Measurements from ENCODE around the gene TNS1. TPM values are rescaled to one million over a fixed set of nuclear protein-coding genes. Genes with fewer than 3 reads are reported as not detected.

Gene TNS1
- total and polyA plus RNA-seq, 10 of the 15 experiments (the other 5 are each of a cell fraction or from before 2014, with no cell fraction given), result 0.05 to 0.44 TPM; not detected in 8

DNA sequence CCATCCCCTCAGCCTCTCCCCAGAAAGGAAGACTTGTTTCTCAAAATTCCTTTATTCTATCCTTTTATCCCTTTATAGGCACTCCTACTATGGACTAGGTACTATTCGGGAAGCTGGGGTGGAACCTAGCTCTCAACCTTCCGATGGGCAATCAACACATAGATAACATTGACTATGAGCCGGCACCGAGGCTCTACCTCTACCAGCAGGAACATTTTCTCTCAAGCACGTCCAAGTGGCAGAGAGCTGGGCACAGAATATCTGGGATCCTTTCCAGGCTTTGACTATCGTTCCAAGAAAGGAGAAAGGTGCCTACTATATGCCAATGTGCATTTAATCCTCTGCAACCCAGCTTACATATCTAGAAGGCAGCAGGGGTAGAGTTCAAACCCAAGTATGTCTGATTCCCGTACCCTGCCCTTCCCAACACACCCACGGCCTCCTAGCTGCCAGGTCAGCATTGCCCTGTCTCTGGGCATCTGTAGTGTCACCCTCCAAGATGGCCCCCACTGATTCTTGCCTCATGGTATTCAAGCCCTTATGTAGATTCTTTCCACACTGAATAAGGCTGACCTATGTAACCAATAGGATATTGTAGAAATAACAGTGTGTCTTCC, 28.3 kb downstream of the TNS1 start:
- RAD21 ChIA-PET (ENCODE audit: unreplicated experiment), result no interaction called here
- CTCF ChIA-PET, result no interaction called here
- in situ Hi-C loops (cut with MboI), result no loop called here

DNA sequence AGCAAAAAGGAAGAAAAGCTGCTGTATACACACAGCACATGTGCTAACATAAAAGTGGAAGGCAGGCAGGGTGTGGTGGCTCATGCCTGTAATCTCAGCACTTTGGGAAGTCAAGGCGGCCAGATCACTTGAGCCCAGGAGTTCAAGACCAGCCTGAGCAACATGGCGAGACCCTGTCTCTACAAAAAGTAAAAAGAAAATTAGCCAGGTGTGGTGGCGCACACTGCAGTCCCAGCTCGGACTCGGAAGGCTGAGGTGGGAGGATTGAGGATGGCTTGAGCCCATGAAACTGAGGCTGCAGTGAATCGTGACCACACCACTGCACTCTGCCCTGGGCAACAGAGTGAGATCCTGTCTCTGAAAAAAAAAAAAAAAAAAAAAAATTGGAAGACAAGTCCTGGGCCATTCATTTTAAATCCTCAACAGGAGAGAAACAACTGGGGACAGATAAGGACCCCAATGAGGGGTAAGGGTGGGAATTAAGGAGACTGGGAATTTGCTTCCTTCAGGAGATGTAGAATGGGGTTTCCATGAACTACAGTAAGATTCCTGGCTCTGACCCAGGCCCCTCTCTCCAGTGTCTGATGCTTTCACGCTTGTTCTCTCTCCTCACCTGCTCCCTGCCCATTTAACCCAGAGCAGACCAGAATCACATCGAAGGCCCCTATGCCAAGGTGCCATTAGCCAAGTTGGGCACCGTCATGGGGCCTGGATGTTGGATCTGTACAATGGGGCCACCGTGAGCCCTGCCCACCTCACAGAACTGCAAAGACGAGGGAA, 29.6 kb downstream of the TNS1 start:
- SMC1A ChIA-PET (ENCODE audit: uncharacterized antibody, unreplicated experiment), result no interaction called here
- Histone ChIP-seq H2AFZ (ENCODE audit: control insufficient read depth, low read depth, low read length) (no peak overlapping the region), H3K36me3 (ENCODE audit: control insufficient read depth in 2 of 2, insufficient read depth in 2 of 2, low read length in 1 of 2) (no peaks in the 10 kb centered on the region), H3K9me3 (replicated peaks; ENCODE audit: control insufficient read depth, insufficient read depth, low read length) (no peaks in the 10 kb centered on the region), H3K79me2 (ENCODE audit: control insufficient read depth, insufficient read depth, low read length) (no peaks in the 10 kb centered on the region), H3K4me2 (ENCODE audit: control insufficient read depth, insufficient read depth) (no peak overlapping the region), H3K27me3 (replicated peaks in 1 of 2; ENCODE audit: control insufficient read depth in 2 of 2, insufficient read depth in 2 of 2, low read length in 1 of 2) (no peaks in the 10 kb centered on the region; a peak in 2 of 4 replicates), H3K9ac (ENCODE audit: control insufficient read depth, insufficient read depth, low read length) (no peak overlapping the region), H3K27ac (ENCODE audit: control insufficient read depth, insufficient read depth) (no peak overlapping the region), H3K4me3 (no peak overlapping the region), H4K20me1 (ENCODE audit: control insufficient read depth, insufficient read depth) (no peaks in the 10 kb centered on the region), H3K4me1 (ENCODE audit: control insufficient read depth, insufficient read depth, low read length) (no peaks in the 10 kb centered on the region)
- ATAC-seq (no peak), FAIRE-seq (no peak), DNase-seq (ENCODE audit: low read depth, low spot score) (no peak)
- intact Hi-C loops (cut with micrococcal nuclease; ENCODE audit: unreplicated experiment) (no loop called here), in situ Hi-C loops (cut with MboI) (no loop called here)
- POLR2A ChIA-PET, result no interaction called here
- no TSS peak for BruUV-seq (replicated peaks)
- RAD21 ChIA-PET (ENCODE audit: unreplicated experiment), result no interaction called here
- WGBS (ENCODE audit: insufficient coverage, insufficient replicate concordance, low lambda C conversion rate, missing lambda C conversion rate), result 16% methylated on average over 11 of the region's 11 CpGs
- CTCF ChIA-PET, result interaction anchor here (1.0 to 1.3 kb wide), 2 partner anchors 16 to 184 kb away, joined by 3 read pairs; no protein-coding TSS in a partner anchor
- TF ChIP-seq FOXM1 (IDR thresholded peaks at IDR 0.05; ENCODE audit: low read depth, low read length) (no peak), GABPA (IDR thresholded peaks at IDR 0.05; ENCODE audit: low read depth) (no peak), ZNF207 (IDR thresholded peaks at IDR 0.05; ENCODE audit: borderline replicate concordance) (no peak), ZNF24 (IDR thresholded peaks at IDR 0.05) (no peak)
- TF ChIP-seq, protein P1, sequence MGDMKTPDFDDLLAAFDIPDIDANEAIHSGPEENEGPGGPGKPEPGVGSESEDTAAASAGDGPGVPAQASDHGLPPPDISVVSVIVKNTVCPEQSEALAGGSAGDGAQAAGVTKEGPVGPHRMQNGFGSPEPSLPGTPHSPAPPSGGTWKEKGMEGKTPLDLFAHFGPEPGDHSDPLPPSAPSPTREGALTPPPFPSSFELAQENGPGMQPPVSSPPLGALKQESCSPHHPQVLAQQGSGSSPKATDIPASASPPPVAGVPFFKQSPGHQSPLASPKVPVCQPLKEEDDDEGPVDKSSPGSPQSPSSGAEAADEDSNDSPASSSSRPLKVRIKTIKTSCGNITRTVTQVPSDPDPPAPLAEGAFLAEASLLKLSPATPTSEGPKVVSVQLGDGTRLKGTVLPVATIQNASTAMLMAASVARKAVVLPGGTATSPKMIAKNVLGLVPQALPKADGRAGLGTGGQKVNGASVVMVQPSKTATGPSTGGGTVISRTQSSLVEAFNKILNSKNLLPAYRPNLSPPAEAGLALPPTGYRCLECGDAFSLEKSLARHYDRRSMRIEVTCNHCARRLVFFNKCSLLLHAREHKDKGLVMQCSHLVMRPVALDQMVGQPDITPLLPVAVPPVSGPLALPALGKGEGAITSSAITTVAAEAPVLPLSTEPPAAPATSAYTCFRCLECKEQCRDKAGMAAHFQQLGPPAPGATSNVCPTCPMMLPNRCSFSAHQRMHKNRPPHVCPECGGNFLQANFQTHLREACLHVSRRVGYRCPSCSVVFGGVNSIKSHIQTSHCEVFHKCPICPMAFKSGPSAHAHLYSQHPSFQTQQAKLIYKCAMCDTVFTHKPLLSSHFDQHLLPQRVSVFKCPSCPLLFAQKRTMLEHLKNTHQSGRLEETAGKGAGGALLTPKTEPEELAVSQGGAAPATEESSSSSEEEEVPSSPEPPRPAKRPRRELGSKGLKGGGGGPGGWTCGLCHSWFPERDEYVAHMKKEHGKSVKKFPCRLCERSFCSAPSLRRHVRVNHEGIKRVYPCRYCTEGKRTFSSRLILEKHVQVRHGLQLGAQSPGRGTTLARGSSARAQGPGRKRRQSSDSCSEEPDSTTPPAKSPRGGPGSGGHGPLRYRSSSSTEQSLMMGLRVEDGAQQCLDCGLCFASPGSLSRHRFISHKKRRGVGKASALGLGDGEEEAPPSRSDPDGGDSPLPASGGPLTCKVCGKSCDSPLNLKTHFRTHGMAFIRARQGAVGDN (IDR thresholded peaks at IDR 0.05), result no peak
- TF ChIP-seq, protein P2, sequence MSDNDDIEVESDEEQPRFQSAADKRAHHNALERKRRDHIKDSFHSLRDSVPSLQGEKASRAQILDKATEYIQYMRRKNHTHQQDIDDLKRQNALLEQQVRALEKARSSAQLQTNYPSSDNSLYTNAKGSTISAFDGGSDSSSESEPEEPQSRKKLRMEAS (IDR thresholded peaks at IDR 0.05; ENCODE audit: low read depth, low read length), result no peak
- TF ChIP-seq, protein P3, sequence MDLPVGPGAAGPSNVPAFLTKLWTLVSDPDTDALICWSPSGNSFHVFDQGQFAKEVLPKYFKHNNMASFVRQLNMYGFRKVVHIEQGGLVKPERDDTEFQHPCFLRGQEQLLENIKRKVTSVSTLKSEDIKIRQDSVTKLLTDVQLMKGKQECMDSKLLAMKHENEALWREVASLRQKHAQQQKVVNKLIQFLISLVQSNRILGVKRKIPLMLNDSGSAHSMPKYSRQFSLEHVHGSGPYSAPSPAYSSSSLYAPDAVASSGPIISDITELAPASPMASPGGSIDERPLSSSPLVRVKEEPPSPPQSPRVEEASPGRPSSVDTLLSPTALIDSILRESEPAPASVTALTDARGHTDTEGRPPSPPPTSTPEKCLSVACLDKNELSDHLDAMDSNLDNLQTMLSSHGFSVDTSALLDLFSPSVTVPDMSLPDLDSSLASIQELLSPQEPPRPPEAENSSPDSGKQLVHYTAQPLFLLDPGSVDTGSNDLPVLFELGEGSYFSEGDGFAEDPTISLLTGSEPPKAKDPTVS (IDR thresholded peaks at IDR 0.05; ENCODE audit: low read depth, low read length), result no peak

More for the DNA sequence above, 28.3 kb downstream of the TNS1 start:
- 23% methylated on average over 8 of the region's 8 CpGs for WGBS (ENCODE audit: insufficient coverage, insufficient replicate concordance, low lambda C conversion rate, missing lambda C conversion rate)
- Histone ChIP-seq H2AFZ (ENCODE audit: control insufficient read depth, low read depth, low read length) (no peak overlapping the region), H3K4me3 (no peak overlapping the region), H3K79me2 (ENCODE audit: control insufficient read depth, insufficient read depth, low read length) (no peaks in the 10 kb centered on the region), H3K27ac (ENCODE audit: control insufficient read depth, insufficient read depth) (no peak overlapping the region), H4K20me1 (ENCODE audit: control insufficient read depth, insufficient read depth) (no peaks in the 10 kb centered on the region), H3K4me2 (ENCODE audit: control insufficient read depth, insufficient read depth) (no peak overlapping the region), H3K4me1 (ENCODE audit: control insufficient read depth, insufficient read depth, low read length) (no peaks in the 10 kb centered on the region), H3K9me3 (replicated peaks; ENCODE audit: control insufficient read depth, insufficient read depth, low read length) (no peaks in the 10 kb centered on the region), H3K27me3 (replicated peaks in 1 of 2; ENCODE audit: control insufficient read depth in 2 of 2, insufficient read depth in 2 of 2, low read length in 1 of 2) (no peaks in the 10 kb centered on the region; a peak in 2 of 4 replicates), H3K9ac (ENCODE audit: control insufficient read depth, insufficient read depth, low read length) (no peak overlapping the region), H3K36me3 (ENCODE audit: control insufficient read depth in 2 of 2, insufficient read depth in 2 of 2, low read length in 1 of 2) (no peaks in the 10 kb centered on the region)
- no peak for DNase-seq (ENCODE audit: low read depth, low spot score)
- FAIRE-seq, result no peak
- SMC1A ChIA-PET (ENCODE audit: uncharacterized antibody, unreplicated experiment), result no interaction called here
- intact Hi-C loops (cut with micrococcal nuclease; ENCODE audit: unreplicated experiment), result no loop called here
- BruUV-seq (replicated peaks), result no TSS peak
- no peak for TF ChIP-seq ASH2L (IDR thresholded peaks at IDR 0.05; ENCODE audit: borderline replicate concordance, low read depth)
- TF ChIP-seq IKZF1 (conservative IDR thresholded peaks at IDR 0.05), result no peak
- no peak for TF ChIP-seq GATAD2B (conservative IDR thresholded peaks at IDR 0.05; ENCODE audit: low read depth)
- ATAC-seq, result no peak
- POLR2A ChIA-PET, result no interaction called here
